HS-27A (cell line): ENCODE results near the gene RRP8.

Experiments used
- DNase-seq: peaks from one replicate; pipeline ENCODE4 v3.0.0-alpha.2; 2012; ENCODE audit warnings: low read depth, missing footprints

The RRP8 gene

DNA sequence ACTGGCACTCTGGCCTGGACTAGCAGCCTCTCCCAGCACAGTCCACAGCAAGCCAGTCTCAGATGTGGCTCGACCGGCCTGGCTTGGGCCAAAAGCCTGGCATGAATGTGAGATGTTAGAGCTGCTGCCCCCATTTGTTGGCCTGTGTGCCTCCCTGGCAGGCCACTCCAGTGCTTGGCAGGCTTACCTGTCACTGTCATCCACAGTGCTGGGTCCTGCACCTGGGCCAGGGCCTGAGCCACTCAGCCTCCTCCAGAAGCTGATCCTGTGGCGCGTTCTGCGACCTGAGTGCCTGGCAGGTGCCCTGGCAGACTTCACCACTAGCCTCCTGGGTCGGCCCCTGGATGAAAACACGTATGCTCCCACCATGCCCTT is 36.1 kb downstream of the RRP8 start:
- DNase-seq, result no peak

DNA sequence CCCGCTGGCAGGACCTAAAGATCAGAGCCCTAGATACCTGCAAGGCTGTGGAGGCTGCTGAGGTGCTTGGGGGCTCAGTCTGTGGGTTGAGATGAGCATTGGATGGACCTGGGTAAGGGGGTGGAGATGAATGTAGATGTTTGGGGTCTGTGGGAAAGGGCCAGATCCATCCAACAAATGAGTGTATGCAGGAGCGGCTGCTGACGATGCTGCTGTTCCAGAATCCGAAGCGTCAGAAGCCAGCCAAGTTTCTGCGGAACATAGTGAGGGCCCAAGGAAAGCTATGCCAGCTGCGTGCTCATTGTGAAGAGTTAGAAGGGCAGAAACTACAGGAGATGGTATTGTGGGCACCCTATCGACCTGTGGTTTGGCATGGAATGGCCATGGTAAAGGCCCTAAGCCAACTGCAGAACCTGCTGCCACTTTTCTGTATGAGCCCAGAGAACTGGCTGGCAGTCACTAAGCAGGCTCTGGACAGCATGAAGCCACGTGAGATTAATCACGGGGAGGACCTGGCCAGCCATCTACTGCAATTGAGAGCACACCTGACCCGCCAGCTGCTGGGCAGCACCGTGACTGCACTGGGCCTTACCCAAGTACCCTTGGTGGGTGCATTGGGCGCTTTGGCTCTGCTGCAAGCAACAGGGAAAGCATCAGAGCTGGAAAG is 36.6 kb downstream of the RRP8 start:
- no peak for DNase-seq

DNA sequence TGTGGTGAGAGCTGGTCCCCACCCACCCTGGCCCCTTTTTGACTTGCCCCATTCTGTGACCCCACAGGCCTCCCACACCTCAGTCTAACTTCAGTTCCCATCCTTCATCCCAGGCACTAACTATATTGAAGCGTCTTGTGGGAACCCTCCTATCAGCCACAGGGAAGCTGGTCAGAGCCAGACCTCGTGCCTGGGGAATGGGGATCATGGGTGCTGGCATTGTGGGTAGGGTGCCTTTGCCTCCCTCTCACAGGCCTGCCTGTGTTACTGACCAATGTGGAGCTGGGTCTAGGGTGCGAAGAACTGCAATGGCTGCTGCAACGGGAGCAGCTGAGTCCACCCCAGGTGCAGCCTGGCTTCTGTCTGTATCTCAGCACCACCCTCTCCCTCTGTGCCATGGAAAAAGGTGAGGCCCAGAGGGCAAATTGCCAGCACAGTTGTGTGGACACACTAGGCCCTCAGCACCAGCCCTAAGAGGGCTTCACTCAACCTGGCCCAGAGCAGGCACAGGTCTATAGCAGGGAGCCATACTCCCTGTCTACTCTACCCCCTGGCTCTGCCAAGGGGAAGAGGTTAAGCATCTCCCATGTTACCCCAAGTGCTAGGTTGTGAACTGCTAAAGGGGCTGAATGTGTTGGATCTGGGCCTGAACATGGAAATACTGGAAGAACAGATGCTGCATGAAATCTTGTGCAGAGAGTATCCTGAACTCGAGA is 37.3 kb downstream of the RRP8 start:
- no peak for DNase-seq

DNA sequence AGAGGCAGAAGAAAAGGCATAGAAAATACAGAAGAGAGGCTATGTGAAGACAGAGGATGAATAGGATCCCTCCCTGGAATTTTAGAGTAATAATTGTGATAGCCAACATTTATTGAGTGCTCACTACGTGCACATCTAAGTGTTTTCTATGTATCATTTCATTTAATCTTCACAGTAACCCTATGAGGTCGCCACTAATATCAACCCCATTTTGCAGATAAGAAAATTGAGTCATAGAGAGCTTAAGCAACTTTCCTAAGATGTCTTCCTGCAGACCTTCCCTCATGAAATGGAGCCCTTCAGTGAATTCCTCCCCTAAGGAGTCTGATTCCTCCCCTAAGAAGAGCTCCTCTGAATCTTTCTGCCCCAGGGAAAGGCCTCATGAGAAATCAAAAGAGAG is 38.1 kb downstream of the RRP8 start:
- DNase-seq, result no peak

DNA sequence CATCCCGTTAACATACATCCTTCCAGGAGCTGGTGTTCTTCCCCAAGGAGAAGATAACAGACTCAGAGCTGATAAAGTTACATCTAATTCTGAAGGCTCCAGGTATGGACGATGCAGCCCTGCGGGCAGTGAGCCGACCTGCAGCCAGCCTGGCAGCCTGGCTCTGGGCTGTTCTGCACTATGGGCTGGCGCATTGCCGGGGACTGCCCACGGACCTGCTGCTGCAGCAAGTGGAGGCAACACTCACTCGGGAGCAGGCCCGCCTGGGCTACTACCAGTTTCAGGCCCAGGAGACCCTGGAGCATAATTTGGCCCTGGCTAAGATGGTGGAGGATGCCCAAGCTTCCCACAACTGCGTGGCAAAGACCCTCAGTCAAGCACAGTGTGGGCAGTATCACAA is 39.7 kb downstream of the RRP8 start:
- no peak for DNase-seq

DNA sequence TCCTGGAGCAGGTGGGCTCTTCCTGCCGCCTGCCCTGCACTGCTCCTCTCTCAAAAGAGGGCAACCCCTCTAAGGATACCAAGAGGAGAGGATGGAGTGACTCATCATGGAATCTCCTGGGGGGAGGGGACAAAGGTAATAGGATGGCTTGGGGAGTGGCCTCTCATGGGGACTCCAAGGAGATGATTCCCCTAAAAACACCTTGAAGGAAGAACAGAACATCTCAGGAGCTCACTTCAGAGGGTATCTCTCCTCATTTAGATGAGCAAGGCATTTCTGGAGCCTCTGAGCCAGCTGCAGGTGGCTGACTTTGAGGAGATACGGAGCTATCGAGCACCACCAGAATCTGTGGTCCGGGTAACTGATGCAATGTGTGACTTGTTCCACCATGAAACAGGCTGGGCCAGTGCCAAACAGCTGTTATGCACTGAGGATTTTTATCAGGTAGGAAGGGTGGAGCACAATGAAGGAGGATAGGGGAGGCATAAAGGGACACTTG is 40.2 kb downstream of the RRP8 start:
- DNase-seq, result no peak

DNA sequence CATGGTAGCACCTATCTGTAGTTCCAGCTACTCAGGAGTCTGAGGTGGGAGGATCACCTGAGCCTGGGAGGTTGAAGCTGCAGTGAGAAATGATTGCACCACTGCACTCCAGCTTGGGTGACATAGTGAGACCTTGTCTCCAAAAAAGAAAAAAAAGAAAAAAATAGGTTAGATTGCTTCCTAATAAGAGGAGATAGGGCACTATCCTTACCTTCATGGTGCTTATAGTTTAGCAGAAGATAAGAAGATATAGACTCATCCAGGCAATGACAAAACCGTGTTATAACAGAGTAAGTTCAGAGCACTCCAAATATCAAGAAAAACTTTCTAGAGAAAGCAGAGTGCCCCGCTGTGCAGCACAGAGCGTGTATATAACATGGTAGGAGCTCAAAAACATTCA is 42.1 kb downstream of the RRP8 start:
- no peak for DNase-seq

DNA sequence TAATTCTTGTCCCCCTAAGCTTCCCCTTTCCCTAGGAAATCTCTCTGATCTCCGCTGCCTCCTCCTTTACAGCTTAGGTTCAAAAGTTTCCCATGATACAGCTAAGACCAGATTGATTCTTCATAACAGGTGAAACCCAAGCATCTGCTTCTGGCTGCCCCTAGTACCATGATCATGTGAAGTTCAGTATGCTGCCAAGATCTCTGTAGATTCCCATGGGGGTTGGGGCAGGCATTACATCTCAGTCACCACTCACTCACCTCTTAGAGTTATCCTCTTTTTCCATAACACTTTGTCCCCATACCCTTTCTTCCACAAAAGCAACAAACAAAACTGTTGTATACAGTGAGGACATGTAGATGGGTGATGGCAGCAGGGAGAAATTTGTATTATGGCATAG is 44.0 kb downstream of the RRP8 start:
- DNase-seq, result no peak

DNA sequence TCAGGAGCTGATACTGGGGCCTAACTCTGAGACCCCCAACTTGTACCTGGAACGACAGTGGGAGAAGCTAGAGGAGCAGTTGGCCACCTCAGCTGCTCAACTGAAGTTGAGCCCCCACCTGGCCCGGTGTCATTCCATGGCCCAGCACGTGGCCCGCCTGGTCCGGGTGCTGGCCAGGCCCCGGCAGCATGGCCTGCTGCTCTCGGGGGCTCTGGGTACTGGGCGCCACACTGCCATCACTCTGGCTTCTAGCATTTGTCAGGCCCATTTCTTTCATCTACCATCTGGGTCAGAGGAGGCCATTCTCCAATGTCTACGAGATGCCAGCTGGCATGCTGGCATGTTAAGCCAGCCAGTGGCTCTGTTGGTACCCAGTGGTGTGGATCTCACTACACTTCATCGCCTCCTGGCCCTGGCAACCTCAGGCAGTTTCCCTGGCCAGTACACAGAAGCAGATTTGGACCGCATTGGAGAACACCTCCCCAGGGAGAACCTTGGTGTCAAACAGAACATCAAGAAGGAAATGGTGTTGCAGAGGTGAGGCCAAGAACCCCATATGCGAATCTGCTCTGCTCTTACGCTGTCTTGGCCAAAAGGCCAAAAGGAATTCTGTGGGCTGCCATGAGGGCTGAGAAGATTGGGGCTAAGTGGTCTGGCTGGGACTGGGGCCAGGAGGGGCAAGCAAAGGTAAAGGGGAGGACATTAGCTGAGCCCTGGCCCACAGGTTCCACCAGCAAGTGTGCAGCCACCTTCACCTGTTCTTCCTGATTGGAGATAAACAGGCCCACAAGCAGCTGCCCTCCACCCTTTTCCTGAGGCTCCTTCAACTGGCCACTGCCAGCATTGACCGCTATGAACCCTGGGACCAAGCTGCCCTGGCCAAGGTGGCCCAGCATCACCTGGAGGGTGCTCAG is 45.4 kb downstream of the RRP8 start:
- no peak for DNase-seq

DNA sequence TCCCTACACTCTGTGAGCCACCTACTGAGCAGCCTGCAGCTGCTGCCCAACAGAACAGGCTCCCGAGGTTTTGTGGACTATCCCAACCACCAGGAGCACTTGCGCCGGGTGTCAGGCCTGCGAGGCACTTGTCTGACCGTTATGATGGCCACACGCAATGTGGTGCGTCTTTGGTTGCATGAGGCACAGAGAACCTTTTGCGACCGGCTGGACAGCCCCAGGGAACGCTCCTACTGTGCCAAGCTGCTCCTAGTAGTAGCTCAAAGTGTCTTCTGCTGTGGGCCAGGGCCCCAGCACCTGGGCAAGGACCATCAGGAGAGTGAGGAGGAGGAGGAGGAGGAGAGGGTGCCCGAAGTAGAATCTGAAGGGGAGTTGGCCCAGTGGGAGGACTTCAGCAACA is 46.4 kb downstream of the RRP8 start:
- DNase-seq, result no peak

DNA sequence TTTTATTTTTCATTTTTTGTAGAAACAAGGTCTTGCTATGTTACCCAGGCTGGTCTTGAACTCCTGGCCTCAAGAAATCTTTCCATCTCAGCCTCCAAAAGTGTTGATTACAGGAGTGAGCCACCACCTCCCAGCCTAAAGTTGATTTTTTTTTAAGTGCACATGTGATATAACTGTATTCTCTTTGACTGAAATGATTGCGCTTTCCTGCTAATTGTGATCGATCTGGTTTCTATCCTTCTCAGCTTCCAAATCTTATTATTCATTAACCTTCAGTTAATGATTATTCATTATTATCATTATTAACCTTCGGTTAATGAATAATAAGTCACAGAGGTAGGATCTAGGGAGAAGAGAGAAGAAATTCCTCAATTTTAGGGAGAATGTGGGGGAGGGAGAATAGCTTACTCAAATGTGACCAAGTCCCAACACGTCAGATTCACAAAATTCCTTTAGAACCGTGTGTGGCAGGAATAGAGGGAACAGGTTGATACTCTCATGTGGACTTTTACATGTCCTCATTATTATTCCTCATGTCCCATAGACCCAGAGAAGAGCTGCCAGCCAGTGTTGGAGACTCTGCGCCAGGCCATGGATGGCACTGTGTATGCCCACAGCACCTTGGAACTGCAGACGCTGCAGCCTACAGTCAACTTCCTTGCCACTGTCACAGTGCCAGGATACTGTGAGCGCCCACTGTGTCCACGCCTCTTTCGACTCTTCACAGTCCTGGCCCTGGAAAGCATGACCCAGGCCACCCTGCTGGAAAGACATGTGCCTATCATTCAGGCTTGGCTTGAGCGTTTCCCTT is 47.1 kb downstream of the RRP8 start:
- DNase-seq, result no peak

DNA sequence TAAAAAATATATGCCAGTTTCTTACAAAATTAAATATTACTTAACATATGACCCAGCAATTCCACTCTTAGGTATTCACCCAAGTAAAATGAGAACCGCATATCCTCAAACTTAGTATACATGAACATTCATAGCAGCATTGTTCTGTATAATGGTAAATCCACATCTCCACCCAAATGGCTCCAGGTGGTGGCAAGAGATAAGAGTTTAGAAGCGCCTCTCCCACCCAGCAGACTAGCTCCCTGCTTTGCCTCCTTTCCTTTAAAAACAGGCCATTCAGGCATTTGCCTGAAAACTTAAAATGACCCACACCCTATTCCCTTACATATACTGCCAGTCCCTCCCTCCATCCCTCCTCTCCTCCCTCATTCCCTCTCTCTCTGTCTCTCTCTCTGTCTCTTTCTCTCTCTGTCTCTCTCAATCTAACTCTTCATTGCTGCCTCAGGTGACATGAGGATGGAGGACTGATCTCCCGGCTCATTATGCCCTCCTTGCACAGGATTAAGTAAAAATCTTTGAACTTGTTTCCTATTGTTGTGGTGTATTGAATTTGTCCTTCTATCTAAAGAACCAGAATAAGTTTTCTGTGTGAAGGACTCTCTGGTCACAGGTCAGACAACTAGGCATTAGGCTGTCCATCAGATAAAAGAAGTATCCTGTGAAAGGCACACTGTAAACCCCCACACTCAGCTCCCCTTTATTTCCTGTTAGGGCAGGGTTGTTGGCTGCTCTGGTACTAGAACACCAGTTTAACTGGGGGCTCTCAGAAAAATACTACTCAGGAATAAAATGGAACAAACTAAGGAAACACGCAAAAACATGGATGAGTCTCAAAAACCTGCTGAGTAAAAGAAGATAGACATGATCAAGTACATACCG is 48.3 kb downstream of the RRP8 start:
- DNase-seq, result no peak

DNA sequence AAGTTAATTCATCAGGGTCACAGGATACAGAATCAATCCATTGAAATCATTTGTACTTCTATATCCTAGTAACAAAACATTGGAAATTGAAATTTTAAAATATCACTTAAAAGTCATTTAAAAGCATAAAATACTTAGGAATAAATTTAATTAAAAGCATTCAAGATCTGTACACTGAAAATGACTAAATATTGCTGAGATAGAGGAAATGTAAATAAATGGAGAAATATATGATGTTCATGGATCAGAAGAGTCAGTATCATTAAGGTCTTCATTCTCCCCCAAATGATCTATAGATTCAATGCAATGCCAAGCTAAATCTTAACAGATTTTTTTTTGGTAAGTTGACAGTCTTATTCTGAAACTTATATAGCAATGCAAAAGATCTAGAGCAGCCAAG is 49.8 kb downstream of the RRP8 start:
- DNase-seq, result no peak

DNA sequence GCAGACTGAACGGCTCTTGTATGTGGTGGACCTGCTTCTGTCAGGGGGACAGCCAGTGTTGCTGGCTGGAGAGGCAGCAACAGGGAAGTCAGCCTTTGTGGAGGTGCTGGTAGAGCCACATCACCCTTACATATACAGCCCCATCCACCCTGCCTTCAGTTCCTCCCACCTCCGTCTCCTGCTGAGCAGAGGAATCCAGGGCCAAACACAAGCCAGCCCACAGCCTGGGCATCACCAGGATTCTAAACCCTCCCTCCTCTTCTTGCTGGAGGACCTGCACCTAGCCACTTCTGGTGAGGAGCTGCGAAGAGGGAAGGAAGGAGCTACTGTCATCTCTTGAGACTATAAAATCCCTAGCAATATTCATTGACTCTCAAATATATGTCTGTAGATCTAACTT is 54.8 kb downstream of the RRP8 start:
- DNase-seq, result no peak

DNA sequence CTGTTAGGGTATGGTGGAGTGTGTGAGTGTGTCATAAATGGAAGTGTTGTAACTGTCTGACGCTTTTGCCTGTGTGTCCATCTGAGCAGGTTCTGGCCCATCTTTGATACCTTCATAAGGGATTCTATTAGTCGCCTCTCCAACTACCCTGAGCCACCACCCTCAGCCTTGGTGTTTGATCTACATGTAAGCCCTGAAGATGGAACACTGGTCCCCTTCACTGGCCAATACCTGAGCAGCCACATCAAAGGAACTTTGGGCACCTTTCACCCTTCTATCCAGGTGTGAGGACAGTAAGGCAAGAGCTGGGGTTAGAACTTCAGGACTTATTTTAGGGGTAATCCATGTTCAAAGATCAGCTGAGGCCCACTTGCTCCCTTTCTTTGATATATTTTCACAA is 55.3 kb downstream of the RRP8 start:
- no peak for DNase-seq

DNA sequence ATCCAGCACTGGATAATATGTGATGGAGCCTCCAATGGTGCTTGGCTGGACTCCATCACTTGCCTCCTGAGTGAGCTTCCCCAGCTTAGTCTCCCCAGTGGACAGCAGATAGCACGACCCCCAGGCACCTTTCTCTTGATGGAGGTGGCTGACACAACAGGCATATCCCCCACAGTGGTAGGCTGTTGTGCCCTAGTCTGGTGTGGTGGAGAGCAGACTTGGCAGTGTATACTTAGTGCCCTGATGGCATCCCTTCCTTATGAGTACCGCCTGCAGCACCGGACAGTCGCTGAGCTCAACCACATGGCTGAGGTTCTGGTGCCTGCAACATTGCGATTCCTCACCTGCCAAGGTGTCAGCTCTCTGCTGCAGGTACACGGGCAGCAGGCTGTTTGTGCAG is 56.2 kb downstream of the RRP8 start:
- DNase-seq, result no peak

DNA sequence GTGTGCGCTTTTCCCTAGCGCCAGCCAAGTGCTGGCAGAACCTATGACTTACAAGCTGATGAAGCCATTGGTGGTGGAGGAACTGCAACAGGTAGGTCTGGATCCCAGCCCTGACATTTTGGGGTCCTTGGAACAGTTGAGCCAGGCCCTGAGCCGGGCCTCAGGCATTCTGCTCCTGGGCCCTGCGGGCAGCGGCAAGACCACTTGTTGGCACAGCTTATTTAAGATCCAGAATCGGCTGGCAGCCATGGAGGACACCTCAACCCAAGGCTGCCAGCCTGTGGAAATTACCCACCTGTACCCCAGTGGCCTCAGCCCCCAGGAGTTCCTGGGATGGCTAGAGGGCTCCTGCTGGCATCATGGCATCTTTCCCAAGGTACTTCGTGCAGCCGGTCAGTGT is 56.7 kb downstream of the RRP8 start:
- no peak for DNase-seq

DNA sequence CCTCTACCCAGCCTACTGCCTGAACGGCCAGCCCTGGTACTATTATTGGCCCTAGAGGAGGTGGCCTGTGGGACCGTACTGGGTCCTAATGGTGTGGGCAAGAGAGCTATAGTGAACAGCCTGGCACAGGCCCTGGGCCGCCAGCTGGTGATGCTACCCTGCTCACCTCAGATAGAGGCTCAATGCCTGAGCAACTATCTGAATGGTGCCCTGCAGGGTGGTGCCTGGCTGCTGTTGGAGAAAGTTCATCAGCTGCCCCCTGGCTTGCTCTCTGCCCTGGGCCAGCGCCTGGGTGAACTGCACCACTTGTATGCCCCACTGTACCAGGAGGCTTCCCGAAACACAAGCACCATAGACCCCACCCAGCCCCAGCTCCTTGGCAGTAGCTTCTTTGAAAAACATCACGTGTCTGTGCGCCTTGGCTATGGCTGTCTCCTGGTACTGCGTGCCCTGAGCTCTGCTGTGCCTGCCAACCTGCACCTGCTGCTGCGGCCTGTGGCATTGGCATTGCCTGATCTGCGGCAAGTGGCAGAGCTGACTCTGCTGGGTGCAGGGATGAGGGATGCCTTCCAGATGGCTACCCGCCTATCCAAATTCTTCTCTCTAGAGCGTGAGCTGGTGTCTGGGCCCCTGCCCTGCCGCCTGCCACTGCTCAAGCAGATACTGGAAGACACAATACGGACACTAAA is 57.4 kb downstream of the RRP8 start:
- DNase-seq, result no peak
